Fibroblast of lung (primary cell): ENCODE results near the gene LIN52. TPM values are rescaled to one million over a fixed set of nuclear protein-coding genes. Genes with fewer than 3 reads are reported as not detected.

Experiments used
- DNase-seq, 2 donors: peaks; one replicate each; pipeline versions ENCODE4 v3.0.0 to v3.0.0-alpha.2; 2010; ENCODE audit warnings: low read depth in 2 of 2
- H2AFZ ChIP-seq: 2 replicates; pipeline ENCODE4 v1.5.1; 2012; ENCODE audit warnings: low read length, control low read depth, inconsistent platforms
- H3K27ac ChIP-seq: 2 replicates; pipeline ENCODE4 v1.5.1; 2011; ENCODE audit warnings: low read length, control low read depth; ENCODE audit not compliant: insufficient read depth
- H3K27me3 ChIP-seq: 2 replicates; pipeline ENCODE4 v1.5.1; 2011; ENCODE audit warnings: mild to moderate bottlenecking, low read length; ENCODE audit not compliant: control insufficient read depth, insufficient read depth
- H3K36me3 ChIP-seq: 2 replicates; pipeline ENCODE4 v1.5.1; 2011; ENCODE audit warnings: low read length; ENCODE audit not compliant: control insufficient read depth, insufficient read depth
- H3K4me1 ChIP-seq: 2 replicates; pipeline ENCODE4 v1.5.1; 2011; ENCODE audit warnings: low read length; ENCODE audit not compliant: control insufficient read depth, insufficient read depth; ENCODE audit errors: extremely low read depth
- H3K4me2 ChIP-seq: 2 replicates; pipeline ENCODE4 v1.5.1; 2011; ENCODE audit warnings: low read length, control low read depth; ENCODE audit not compliant: insufficient read depth; ENCODE audit errors: extremely low read depth
- H3K4me3 ChIP-seq, 4 experiments: fragments of 200-600 bp in 1 of 4; sonication (generic) in 1 of 4; replicated peaks in 1 of 4; 2 replicates each; pipeline ENCODE4 v1.5.1; 2011 to 2016; ENCODE audit warnings: low read length in 4 of 4, low read depth in 3 of 4, mild to moderate bottlenecking in 3 of 4, control low read depth in 2 of 4, inconsistent platforms in 1 of 4, mixed read lengths in 1 of 4; ENCODE audit not compliant: insufficient read depth in 1 of 4; ENCODE audit errors: control extremely low read depth in 1 of 4
- H3K79me2 ChIP-seq: 2 replicates; pipeline ENCODE4 v1.5.1; 2012; ENCODE audit warnings: mild to moderate bottlenecking, low read length, inconsistent platforms; ENCODE audit not compliant: control insufficient read depth, insufficient read depth
- H3K9ac ChIP-seq: 2 replicates; pipeline ENCODE4 v1.5.1; 2011; ENCODE audit warnings: mild to moderate bottlenecking, low read length, control low read depth; ENCODE audit not compliant: insufficient read depth
- H3K9me3 ChIP-seq: 2 replicates; pipeline ENCODE4 v1.5.1; 2012; ENCODE audit warnings: low read depth, low read length; ENCODE audit not compliant: control insufficient read depth, insufficient read depth
- H4K20me1 ChIP-seq: 2 replicates; pipeline ENCODE4 v1.5.1; 2011; ENCODE audit warnings: low read length; ENCODE audit not compliant: control insufficient read depth, insufficient read depth; ENCODE audit errors: extremely low read depth
- CTCF ChIP-seq, 2 donors: IDR thresholded peaks in 1 of 2; conservative IDR thresholded peaks in 1 of 2; 1 replicate in 1 of 2; 2 replicates in 1 of 2; pipeline ENCODE4 v1.5.1; 2011 to 2012; ENCODE audit warnings: low read length in 2 of 2, control low read depth in 1 of 2, inconsistent platforms in 1 of 2, low read depth in 1 of 2, mild to moderate bottlenecking in 1 of 2
- EZH2 ChIP-seq: IDR thresholded peaks from 2 replicates; pipeline ENCODE4 v1.5.1; 2012; ENCODE audit warnings: low read length, control low read depth, mild to moderate bottlenecking; ENCODE audit errors: missing control alignments
- polyA plus RNA-seq, 2 donors: library from polyadenylated mRNA; depleted of rRNA in 1 of 2; stranded (reverse) in 1 of 2; unstranded in 1 of 2; fragments of >200 nt; gene quantifications; 2 replicates each; pipeline ENCODE4 v1.2.1, GENCODE V29; 2011 to 2012; ENCODE audit warnings: missing spikeins in 1 of 2
- total RNA-seq: library from RNA; depleted of rRNA; stranded (reverse); fragments of >200 nt; gene quantifications from 2 replicates; pipeline ENCODE4 v1.2.1, GENCODE V29; 2014

Gene LIN52
- total and polyA plus RNA-seq, 2 donors (not counting 1 experiment from before 2014, with no cell fraction given) = 7.5 to 11.9 TPM

GRCh38 chr14:74211945-74212580 lies 127.3 kb downstream of the LIN52 start:
- peaks cover 20% of the 10 kb centered on the region for H3K27me3 ChIP-seq
- TF ChIP-seq CTCF (conservative IDR thresholded peaks at IDR 0.05 in 1 of 2, IDR thresholded peaks at IDR 0.05 in 1 of 2; ENCODE audit: low read depth in 1 of 2, low read length in 2 of 2) (no peak), EZH2 (no peak)
- H3K9me3 ChIP-seq = no peaks in the 10 kb centered on the region
- H3K79me2 ChIP-seq = no peaks in the 10 kb centered on the region
- no peak overlapping the region for H2AFZ ChIP-seq
- H3K4me1 ChIP-seq = no peaks in the 10 kb centered on the region
- H4K20me1 ChIP-seq = no peaks in the 10 kb centered on the region
- H3K4me3 ChIP-seq = no peak overlapping the region
- H3K9ac ChIP-seq = no peak overlapping the region
- H3K4me2 ChIP-seq = no peak overlapping the region
- no peak overlapping the region for H3K27ac ChIP-seq
- no peaks in the 10 kb centered on the region for H3K36me3 ChIP-seq
- DNase-seq = no peak

DNA sequence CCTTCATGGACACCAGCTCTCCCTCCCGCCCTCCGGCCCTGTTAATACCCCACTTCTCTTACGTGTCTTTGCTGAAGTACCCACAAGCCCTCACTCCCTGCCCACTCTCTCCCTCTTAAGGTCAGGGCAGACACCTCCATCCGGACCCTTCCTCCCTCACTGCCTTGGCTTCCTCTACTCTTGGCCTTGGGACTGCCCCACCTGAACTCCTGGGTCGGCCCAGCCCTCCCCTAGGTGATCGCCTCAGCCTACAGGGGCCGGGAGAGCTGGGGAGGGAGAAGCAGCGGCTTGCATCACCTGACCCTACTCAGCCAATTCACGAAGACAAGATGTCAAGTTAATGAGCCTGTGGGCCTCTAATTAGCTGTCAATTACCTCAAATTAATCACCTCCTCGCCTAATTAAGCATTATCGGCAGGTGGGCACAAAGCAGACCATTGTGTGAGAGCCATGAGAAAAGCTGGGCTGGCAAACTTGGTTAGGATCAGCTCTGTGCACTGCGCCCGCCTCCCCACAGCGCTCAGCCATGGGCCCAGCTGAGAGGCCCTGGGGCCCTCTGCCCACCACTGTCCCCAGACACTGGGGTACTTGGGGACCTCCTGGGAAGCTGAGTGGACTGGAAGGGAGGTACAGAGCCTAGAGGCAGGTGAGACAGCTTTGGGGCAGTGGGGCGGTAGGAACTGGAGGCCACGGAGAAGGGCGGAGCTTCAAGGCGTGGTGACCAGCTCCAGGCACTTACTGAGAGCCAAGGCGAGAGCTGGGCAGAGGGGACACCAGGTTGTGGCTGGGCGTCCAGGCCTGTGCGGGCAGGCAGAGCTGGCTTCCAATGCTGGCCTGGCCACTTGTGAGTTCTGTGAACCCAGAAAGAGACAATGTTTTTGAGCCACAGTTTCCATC lies 129.4 kb downstream of the LIN52 start:
- Histone ChIP-seq H3K4me2 (no peak overlapping the region), H3K27me3 (peaks cover 19% of the 10 kb centered on the region), H3K9ac (no peak overlapping the region), H3K4me1 (no peaks in the 10 kb centered on the region), H3K4me3 (no peak overlapping the region), H3K36me3 (no peaks in the 10 kb centered on the region), H2AFZ (no peak overlapping the region), H3K79me2 (no peaks in the 10 kb centered on the region), H4K20me1 (no peaks in the 10 kb centered on the region), H3K9me3 (no peaks in the 10 kb centered on the region), H3K27ac (no peak overlapping the region)
- no peak for DNase-seq
- no peak for TF ChIP-seq EZH2
- TF ChIP-seq CTCF (conservative IDR thresholded peaks at IDR 0.05 in 1 of 2, IDR thresholded peaks at IDR 0.05 in 1 of 2; ENCODE audit: low read depth in 1 of 2, low read length in 2 of 2) = no peak

DNA sequence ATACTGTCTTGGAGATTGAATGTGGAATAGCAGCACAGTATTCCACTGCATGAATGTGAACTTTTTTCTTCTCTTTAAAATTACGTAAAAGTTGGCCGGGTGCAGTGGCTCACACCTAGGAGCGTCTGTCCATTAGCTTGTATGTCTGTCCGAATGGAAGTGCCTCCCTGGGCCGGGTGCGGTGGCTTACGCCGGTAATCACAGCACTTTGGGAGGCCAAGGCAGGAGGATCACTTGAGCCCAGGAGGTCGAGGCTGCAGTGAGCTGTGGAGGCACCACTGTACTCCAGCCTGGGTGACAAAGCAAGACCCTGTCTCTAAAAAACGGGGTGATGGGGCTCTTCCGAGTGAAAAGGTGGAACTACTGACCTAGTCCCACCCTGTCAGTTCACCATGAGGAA lies 131.9 kb downstream of the LIN52 start:
- Histone ChIP-seq H3K9ac (no peak overlapping the region), H3K4me3 (no peak overlapping the region), H3K4me1 (no peaks in the 10 kb centered on the region), H3K9me3 (no peaks in the 10 kb centered on the region), H4K20me1 (no peaks in the 10 kb centered on the region), H3K27ac (no peak overlapping the region), H3K36me3 (no peaks in the 10 kb centered on the region), H3K79me2 (no peaks in the 10 kb centered on the region), H3K4me2 (no peak overlapping the region), H3K27me3 (peaks cover 31% of the 10 kb centered on the region), H2AFZ (no peak overlapping the region)
- TF ChIP-seq CTCF (conservative IDR thresholded peaks at IDR 0.05 in 1 of 2, IDR thresholded peaks at IDR 0.05 in 1 of 2; ENCODE audit: low read depth in 1 of 2, low read length in 2 of 2) (no peak), EZH2 (no peak)
- no peak for DNase-seq
